HG03457 (cell line): ENCODE data around the gene DLEC1.
"Not testable (repeated sequence)": the region's sequence is repeated elsewhere in the genome, so short reads cannot be mapped to it uniquely, and the experiment has no call there.

ENCODE experiments used
- ATAC-seq: cut with Tn5 transposase; IDR thresholded peaks from one replicate; pipeline ENCODE4 v1.9.1; 2021; ENCODE audit warnings: moderate number of reproducible peaks; ENCODE audit not compliant: unreplicated experiment

DLEC1 gene

GRCh38 chr3:38034335-38034734 lies 4.7 kb upstream of the DLEC1 start:
- ATAC-seq: not testable (repeated sequence)

DNA sequence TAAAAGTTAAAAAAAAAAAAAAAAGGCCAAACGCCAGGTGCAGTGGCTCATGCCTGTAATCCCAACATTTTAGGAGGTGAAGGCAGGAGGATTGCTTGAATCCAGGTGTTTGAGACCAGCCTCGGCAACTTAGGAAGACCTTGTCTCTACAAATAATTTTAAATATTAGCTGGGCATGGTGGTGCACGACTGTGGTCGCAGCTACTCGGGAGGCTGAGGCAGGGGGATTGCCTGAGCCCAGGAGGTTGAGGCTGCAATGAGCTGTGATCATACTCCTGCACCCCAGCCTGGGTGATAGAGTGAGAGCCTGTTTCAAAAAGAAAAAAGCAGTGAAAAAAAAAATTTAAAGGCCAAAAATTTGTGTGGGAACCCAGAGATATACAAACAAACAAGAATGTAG lies 2.7 kb upstream of the DLEC1 start:
- no peak for ATAC-seq

- ATAC-seq: no peak
These were observed 2.1 kb upstream of the DLEC1 start for GRCh38 chr3:38036906-38037305.

GRCh38 chr3:38038447-38038911 lies 529 bp upstream of the DLEC1 start:
- no peak for ATAC-seq

- no peak for ATAC-seq
These were observed 872 bp downstream of the DLEC1 start for GRCh38 chr3:38039899-38040261.

DNA sequence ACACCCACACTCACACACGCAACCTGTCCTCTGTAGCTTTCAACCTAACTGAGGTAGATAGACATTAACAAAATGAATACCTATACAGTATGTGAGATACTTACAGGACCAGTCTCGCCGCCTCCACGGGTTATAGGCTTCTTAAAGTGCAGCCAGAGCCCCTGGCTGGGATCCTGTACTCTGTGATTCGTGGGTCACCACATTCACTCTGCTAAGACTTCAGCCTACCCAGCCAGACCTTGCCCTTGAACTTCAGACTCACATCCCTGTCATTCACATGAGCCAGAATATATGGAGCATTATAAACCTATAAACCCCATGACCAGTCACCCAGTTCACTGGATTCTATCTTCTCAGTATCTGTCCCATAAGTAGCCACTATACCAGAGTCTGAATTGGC lies 1.4 kb downstream of the DLEC1 start:
- no peak for ATAC-seq

DNA sequence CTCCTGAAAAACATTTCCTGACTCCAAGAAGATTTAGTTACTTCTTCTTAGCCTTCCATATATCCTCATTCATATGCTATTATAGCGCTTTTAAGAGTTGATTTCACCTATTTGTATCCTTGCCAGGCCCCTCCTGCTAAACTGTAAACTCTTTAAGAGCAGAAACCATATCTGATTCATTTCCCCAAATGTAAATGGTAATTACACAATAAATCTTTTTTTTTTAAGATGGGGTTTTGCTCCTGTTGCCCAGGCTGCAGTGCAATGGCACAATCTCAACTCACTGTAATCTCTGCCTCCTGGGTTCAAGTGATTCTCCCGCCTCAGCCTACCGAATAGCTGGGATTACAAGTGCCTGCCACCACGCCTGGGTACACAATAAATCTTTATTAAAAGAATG lies 4.5 kb downstream of the DLEC1 start:
- no peak for ATAC-seq

DNA sequence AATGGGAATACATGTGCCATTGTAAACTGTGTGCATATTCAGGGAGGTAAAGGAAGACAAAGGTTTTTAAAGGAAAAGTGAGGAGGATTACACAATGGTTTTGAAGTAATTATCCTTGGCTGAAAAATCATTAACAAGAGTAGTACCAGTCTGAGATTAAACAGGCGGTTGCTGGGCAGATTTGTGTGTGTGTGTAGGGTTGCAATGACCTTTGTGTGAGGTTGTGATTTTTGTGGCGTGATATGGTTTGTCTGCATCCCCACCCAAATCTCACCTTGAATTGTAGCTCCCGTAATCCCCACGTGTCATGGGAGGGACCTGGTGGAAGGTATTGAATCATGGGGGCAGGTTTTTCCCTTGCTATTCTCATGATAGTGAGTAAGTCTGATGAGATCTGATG lies 7.0 kb downstream of the DLEC1 start:
- ATAC-seq: no peak

DNA sequence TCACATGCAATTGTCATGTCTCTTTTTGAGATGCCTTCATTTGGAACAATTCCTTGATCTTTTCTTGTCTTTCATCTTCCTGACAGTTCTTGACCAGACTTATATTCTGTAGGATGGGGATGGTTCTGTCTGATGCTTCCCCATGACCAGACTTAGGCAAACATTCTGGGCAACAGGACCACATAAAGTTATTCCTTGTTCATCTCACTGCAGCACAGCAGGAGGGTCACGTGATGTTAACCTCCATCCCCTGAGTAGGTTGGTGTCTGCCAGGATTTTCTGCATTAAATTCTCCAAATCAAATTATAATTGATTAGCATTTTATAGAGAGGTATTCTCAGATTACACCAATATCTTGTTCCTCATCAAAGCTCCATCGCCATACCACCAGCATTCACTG lies 7.8 kb downstream of the DLEC1 start:
- ATAC-seq: no peak

GRCh38 chr3:38047896-38048295 lies 8.9 kb downstream of the DLEC1 start:
- ATAC-seq: no peak

DNA sequence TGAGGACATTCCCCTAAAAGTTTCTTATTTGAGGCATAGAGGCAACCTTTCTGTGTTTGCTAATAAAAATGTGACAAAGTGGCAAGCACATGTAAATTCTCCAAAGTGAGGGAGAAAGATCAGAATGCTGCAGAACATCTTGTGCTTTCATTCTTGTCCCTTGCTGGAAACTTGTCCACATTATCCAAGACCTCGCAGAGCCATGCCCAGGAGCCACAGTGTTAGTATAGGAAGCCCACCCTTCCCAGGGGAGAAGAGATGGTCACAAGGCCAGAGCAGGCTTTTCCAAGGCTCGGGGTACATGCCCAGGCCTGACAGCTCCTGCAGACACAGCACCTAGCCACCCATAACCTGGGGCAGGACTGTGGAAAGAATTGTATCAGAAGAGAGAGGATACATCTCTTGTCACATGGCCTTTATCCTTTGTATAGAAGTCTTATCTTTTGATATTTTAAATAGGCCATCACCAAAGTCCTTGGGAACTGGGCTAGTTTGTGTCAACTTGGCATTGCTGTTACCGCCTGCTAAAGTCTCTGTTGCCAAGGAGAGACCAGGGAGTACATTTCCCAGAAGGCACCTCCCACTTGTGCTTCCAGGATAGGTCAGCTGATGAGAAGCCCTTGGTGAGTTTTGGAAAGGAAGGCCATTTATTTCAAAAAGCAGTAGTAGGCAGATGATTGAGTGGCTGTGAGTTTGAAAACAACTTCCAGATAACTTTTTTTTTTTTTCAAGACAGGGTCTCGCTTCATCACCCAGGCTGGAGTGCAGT lies 10.5 kb downstream of the DLEC1 start:
- no peak for ATAC-seq

DNA sequence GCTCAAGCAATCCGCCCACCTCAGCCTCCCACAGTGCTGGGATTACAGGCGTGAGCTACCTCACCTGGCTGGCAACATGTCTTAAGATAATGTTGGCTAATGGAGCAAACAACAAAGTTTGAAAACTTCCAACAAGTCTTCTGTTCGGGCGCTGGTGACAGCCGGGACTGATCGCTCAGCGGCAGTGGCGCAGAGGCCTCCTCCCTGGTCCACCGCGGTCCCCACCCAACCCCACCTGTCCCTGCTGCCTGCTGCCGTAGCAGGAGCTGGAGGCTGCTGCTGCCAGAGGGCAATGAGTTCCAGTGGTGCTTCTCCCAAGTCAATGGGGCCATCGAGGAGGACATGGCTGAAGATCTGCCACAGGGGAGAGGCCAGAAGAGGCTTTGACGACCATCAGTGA lies 12.1 kb downstream of the DLEC1 start:
- ATAC-seq: no peak

DNA sequence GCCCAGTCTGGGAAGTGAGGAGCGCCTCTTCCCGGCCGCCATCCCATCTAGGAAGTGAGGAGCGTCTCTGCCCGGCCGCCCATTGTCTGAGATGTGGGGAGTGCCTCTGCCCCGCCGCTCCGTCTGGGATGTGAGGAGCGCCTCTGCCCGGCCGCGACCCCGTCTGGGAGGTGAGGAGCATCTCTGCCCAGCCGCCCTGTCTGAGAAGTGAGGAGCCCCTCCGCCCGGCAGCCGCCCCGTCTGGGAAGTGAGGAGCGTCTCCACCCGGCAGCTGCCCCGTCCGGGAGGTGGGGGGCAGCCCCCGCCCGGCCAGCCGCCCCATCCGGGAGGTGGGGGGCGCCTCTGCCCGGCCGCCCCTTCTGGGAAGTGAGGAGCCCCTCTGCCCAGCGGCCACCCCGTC lies 14.3 kb downstream of the DLEC1 start:
- not testable (repeated sequence) for ATAC-seq

DNA sequence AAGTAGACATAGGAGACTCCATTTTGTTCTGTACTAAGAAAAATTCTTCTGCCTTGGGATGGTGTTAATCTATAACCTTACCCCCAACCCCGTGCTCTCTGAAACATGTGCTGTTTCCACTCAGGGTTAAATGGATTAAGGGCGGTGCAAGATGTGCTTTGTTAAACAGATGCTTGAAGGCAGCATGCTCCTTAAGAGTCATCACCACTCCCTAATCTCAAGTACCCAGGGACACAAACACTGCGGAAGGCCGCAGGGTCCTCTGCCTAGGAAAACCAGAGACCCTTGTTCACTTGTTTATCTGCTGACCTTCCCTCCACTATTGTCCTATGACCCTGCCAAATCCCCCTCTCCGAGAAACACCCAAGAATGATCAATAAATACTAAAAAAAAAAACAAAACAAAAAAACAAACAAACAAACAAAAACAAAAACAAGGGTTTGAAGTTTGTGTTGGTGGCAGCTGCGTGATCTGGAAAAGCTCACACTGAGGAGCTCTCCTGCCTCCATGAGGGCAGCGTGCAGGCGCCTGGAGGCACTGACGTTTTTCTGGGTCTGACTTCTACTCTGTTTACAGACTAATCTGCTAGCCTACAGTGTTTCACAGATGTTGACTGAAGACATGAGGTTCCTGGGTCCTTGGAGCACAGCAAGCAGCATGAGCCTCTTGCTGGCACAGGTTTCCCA lies 14.9 kb downstream of the DLEC1 start:
- ATAC-seq: not testable (repeated sequence)

- ATAC-seq: no peak
These were observed 15.5 kb downstream of the DLEC1 start for GRCh38 chr3:38054499-38055001.

DNA sequence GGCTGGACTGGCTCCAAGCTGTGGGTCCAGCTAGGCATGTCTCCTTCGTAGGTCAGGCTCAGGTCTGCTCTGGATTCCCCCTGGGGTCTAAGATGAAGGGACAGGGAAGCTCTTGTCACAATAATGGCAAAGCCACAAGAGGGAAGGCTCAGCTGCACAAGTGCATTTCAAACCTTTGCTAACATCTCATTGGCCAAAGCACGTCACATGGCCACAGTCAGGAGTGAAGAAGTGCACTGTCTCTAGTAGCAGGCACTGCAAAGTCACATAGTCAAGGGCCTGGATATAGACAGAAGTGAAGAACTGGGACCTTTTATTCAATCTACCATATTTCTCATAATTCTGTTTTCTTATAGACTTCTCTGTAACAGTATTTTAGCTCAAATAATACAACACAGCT lies 20.1 kb downstream of the DLEC1 start:
- no peak for ATAC-seq

DNA sequence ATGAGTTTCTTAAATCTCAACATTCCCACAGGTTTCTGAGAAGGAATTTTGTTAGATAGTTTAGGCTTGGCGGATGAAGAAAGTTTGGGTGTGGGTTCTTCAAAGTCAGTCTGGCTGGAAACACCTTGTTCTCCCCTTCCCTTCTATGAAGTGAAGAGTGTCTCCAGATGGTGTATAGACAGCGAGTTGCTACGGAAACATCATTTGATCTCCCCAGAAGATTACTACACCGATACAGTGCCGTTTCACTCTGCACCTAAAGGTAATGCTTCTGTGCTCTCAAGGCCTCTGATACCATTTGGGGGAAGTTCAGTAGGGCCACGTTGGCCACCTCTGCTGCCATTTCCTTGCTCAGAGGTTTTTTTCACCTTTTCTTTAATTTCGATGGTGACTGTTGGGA lies 20.6 kb downstream of the DLEC1 start:
- ATAC-seq: no peak

DNA sequence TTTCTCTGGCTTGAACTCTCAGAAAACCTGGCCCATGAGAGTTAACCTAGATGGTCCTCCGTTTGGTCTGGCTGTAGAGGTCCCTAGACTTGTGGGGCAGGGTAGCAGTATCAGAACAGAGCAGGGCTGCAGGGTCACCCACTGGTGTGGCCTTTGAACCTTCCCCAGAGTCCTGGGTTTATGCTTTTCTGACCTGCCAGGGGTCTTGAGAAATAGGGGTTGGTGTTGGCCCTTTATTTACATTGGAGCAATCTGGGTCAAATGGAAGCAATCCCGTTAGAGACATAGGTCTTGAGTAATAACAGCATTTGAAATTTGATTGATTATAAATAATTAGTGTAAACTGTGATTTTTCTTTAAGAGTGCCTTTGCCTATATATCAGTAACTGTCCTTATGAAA lies 23.8 kb downstream of the DLEC1 start:
- no peak for ATAC-seq

DNA sequence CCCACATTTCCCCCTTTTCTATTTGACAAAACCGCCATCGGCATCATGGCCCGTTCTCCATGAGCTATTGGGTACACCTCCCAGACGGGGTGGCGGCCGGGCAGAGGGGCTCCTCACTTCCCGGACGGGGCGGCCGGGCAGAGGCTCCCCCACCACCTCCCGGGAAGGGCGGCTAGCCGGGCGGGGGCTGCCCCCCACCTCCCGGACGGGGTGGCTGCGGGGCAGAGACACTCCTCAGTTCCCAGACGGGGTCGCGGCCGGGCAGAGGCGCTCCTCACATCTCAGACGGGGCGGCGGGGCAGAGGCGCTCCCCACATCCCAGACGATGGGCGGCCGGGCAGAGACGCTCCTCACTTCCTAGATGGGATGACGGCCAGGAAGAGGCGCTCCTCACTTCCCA lies 25.4 kb downstream of the DLEC1 start:
- not testable (repeated sequence) for ATAC-seq

- ATAC-seq: no peak
These were observed 28.7 kb downstream of the DLEC1 start for GRCh38 chr3:38067508-38068233.

DNA sequence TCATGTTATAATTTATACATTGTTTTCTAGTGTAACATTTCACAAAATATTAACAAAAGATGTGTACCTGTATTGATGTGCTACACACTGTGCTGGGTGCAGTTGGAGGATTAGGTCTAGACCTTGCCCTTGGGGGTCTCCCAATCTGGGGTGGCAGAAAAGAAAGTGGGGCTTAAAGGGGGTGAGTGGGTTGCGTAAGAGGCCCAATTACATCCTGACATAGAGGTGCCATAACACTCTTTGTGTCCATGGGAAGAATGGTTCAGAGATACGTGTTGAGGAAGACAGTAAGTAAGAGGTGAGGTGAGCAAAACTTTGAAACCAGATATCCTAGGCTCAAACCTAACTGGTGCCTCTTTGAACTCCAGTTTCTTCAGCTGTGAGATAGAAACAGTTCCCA lies 31.0 kb downstream of the DLEC1 start:
- ATAC-seq: no peak

DNA sequence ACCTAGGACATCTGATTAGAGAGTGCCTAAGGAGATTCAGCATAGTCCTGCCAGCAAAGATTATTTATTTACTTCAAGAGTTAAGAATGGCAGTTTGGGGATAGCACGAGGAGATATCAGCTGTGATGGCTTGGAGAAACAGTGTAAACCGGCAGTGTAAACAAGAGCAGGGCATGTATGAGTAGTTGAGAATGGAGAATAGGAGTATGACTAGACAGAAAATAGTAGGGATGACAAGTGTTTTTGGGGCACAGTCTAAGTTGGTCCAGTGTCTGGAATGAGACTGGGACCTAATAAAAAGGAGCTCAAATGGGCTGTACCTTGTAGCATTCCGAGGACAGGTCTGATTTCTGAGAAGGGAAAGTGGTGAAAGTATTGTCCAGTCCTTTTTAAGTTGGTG lies 38.1 kb downstream of the DLEC1 start:
- not testable (repeated sequence) for ATAC-seq
